OCI-LY7 (cell line): ENCODE measurements around the gene DHX15. TPM values are rescaled to one million over a fixed set of nuclear protein-coding genes. Genes with fewer than 3 reads are reported as not detected.

Experiments used
- BruUV-seq: library from RNA; stranded (reverse); fragments of 400-500 nt; replicated peaks from 2 replicates; lab custom pipeline; 2021; lab: Mats Ljungman, UMichigan
- CTCF ChIA-PET: fragments of 300-600 bp; sonication (Branson Sonifier 250); formaldehyde crosslinking; loops from one replicate; lab custom pipeline; 2022; ENCODE audit warnings: antibody characterized with exemption; ENCODE audit not compliant: unreplicated experiment; lab: Charles Lee
- POLR2A ChIA-PET: fragments of 300-600 bp; sonication (Branson Sonifier 250); formaldehyde crosslinking; loops from one replicate; lab custom pipeline; 2022; ENCODE audit warnings: antibody characterized with exemption; lab: Charles Lee
- DNase-seq: peaks from one replicate; pipeline ENCODE4 v3.0.0-alpha.2; 2015; ENCODE audit warnings: low spot score
- H2AFZ ChIP-seq: fragments of 200-600 bp; sonication (generic), shearing (Covaris generic); 2 replicates; pipeline ENCODE4 v1.6.1; 2014; ENCODE audit warnings: mild to moderate bottlenecking, antibody characterized with exemption, low read length, moderate library complexity
- H3K27ac ChIP-seq: fragments of 200-600 bp; sonication (generic); 2 replicates; pipeline ENCODE4 v1.5.1; 2014; ENCODE audit warnings: mixed run types, low read depth, mild to moderate bottlenecking, moderate library complexity, low read length, inconsistent platforms; ENCODE audit not compliant: poor library complexity, severe bottlenecking
- H3K36me3 ChIP-seq: fragments of 200-600 bp; sonication (generic); 2 replicates; pipeline ENCODE4 v1.6.1; 2014; ENCODE audit warnings: mild to moderate bottlenecking, antibody characterized with exemption, low read length, moderate library complexity, mixed read lengths; ENCODE audit not compliant: insufficient read depth
- H3K4me1 ChIP-seq: fragments of 200-600 bp; sonication (generic); 2 replicates; pipeline ENCODE4 v1.5.1; 2014; ENCODE audit warnings: mild to moderate bottlenecking, low read length; ENCODE audit not compliant: insufficient read depth, poor library complexity, severe bottlenecking
- H3K4me2 ChIP-seq: fragments of 200-600 bp; sonication (generic); 2 replicates; pipeline ENCODE4 v1.6.1; 2014; ENCODE audit warnings: mild to moderate bottlenecking, low read length
- H3K4me3 ChIP-seq: fragments of 200-600 bp; sonication (generic); 2 replicates; pipeline ENCODE4 v1.5.1; 2014; ENCODE audit warnings: mild to moderate bottlenecking, low read depth, low read length; ENCODE audit not compliant: poor library complexity, severe bottlenecking
- H3K79me2 ChIP-seq: fragments of 200-600 bp; sonication (generic); 2 replicates; pipeline ENCODE4 v1.6.1; 2016; ENCODE audit warnings: low read depth, mild to moderate bottlenecking, low read length, moderate library complexity, mixed read lengths; ENCODE audit not compliant: insufficient read depth
- H3K9me2 ChIP-seq: fragments of 200-600 bp; sonication (generic); 2 replicates; pipeline ENCODE4 v1.6.1; 2016; ENCODE audit warnings: mild to moderate bottlenecking, low read length, mixed read lengths; ENCODE audit not compliant: insufficient read depth
- H3K9me3 ChIP-seq: fragments of 200-600 bp; sonication (generic); 2 replicates; pipeline ENCODE4 v1.6.1; 2014; ENCODE audit warnings: mild to moderate bottlenecking, mixed run types, low read length, mixed read lengths
- H4K20me1 ChIP-seq: fragments of 200-600 bp; sonication (generic); 2 replicates; pipeline ENCODE4 v1.6.1; 2014; ENCODE audit warnings: mild to moderate bottlenecking, antibody characterized with exemption, low read length, moderate library complexity, mixed read lengths; ENCODE audit not compliant: insufficient read depth
- EZH2phosphoT487 ChIP-seq: fragments of 200-600 bp; sonication (generic); IDR thresholded peaks from 2 replicates; pipeline ENCODE4 v1.6.1; 2018; ENCODE audit warnings: low read depth, borderline replicate concordance, mild to moderate bottlenecking, mixed run types, antibody characterized with exemption, low read length, moderate library complexity, mixed read lengths
- intact Hi-C: fragments of 100-400 bp; cut with micrococcal nuclease; formaldehyde crosslinking; loops from one replicate; pipeline ENCODE4 v1.10.0; 2022; ENCODE audit not compliant: unreplicated experiment
- total RNA-seq, 2 experiments: library from RNA; depleted of rRNA in 1 of 2; stranded (reverse); fragments of >200 nt in 1 of 2; shearing (Covaris generic) in 1 of 2; gene quantifications; 2 replicates each; pipeline ENCODE4 v1.2.3, GENCODE V29; 2014 to 2022
- TF ChIP-seq, protein P1 (sequence below): fragments of 200-600 bp; sonication (generic); conservative IDR thresholded peaks from 2 replicates; pipeline ENCODE4 v1.5.1; 2014; ENCODE audit warnings: mild to moderate bottlenecking, antibody characterized with exemption, low read length, moderate library complexity, mixed read lengths

DHX15 gene
- total RNA-seq, 2 experiments from 2014 or later, result 189 to 237 TPM

DNA sequence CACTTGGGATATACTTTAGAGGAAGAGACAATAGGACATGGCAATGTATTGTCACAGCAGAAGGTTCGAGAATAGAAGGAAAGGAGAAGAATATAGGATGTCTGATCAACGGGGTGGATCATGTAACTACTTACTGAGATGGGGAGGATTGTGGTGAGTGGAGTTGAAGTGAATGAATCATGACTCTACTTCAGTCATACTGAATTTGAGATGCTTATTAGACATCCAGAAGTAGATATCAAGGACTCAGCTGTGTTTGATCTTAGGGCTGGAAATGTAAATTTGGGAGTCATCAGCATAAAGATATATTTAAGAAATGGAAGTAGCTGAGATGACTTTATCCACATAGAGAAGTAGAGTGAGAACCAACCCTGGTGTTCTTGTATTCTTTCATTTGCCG lies 29.1 kb upstream of the DHX15 start:
- DNase-seq, result no peak
- no TSS peak for BruUV-seq
- ChIA-PET CTCF (no interaction called here), POLR2A (no interaction called here)
- Histone ChIP-seq H3K4me2 (no peak overlapping the region), H3K36me3 (no peaks in the 10 kb centered on the region), H3K4me1 (no peaks in the 10 kb centered on the region), H4K20me1 (no peaks in the 10 kb centered on the region), H3K27ac (no peak overlapping the region), H3K9me3 (no peaks in the 10 kb centered on the region), H3K4me3 (no peak overlapping the region), H3K79me2 (no peaks in the 10 kb centered on the region), H3K9me2 (no peaks in the 10 kb centered on the region), H2AFZ (no peak overlapping the region)
- intact Hi-C loops, result no loop called here
- no peak for TF ChIP-seq EZH2phosphoT487
- TF ChIP-seq, protein P1, sequence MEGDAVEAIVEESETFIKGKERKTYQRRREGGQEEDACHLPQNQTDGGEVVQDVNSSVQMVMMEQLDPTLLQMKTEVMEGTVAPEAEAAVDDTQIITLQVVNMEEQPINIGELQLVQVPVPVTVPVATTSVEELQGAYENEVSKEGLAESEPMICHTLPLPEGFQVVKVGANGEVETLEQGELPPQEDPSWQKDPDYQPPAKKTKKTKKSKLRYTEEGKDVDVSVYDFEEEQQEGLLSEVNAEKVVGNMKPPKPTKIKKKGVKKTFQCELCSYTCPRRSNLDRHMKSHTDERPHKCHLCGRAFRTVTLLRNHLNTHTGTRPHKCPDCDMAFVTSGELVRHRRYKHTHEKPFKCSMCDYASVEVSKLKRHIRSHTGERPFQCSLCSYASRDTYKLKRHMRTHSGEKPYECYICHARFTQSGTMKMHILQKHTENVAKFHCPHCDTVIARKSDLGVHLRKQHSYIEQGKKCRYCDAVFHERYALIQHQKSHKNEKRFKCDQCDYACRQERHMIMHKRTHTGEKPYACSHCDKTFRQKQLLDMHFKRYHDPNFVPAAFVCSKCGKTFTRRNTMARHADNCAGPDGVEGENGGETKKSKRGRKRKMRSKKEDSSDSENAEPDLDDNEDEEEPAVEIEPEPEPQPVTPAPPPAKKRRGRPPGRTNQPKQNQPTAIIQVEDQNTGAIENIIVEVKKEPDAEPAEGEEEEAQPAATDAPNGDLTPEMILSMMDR, result no peak

DNA sequence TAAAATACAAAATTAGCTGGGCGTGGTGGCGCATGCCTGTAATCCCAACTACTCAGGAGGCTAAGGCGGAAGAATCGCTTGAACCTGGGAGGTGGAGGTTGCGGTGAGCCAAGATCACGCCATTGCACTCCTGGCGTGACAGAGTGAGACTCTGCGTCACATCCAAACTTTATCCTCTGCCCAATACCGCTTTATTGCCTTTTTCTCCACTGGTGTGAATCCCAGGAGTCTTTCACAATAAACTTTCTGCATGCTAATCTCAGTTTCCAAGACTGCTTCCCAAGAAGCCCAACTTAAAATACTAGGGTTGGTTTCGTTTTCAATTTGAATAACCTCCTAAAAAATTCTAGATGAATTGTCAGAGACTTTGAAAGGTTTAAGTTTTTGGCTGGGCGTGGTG lies 27.2 kb upstream of the DHX15 start:
- no peaks in the 10 kb centered on the region for H3K4me1 ChIP-seq
- TF ChIP-seq, protein P1, result no peak
- TF ChIP-seq EZH2phosphoT487, result no peak
- ChIA-PET CTCF (no interaction called here), POLR2A (no interaction called here)
- no peak overlapping the region for H3K4me3 ChIP-seq
- no TSS peak for BruUV-seq
- no peak for DNase-seq
- no peak overlapping the region for H3K27ac ChIP-seq
- no peaks in the 10 kb centered on the region for H3K36me3 ChIP-seq
- H3K79me2 ChIP-seq, result no peaks in the 10 kb centered on the region
- H4K20me1 ChIP-seq, result no peaks in the 10 kb centered on the region
- no peaks in the 10 kb centered on the region for H3K9me3 ChIP-seq
- H2AFZ ChIP-seq, result no peak overlapping the region
- intact Hi-C loops, result no loop called here
- no peaks in the 10 kb centered on the region for H3K9me2 ChIP-seq
- no peak overlapping the region for H3K4me2 ChIP-seq

DNA sequence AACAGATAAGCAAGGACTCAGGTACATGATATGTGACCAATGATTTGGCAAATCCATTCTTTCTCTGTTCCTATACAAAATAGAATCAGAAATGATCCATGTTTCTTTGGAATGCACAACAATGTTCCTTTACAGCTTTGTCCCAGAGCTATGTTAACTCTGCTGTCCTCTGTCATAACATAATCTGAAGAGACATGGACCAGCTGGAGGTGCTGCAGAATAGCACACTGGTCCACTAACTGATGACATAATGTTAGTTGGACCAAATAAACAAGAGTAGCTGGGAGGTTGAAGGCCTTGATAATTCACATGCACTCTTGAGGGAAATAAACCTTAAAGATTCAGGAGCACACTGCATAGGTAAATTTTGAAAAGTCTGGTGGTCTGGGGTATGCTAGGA lies 23.0 kb upstream of the DHX15 start:
- intact Hi-C loops, result no loop called here
- Histone ChIP-seq H3K9me2 (no peaks in the 10 kb centered on the region), H2AFZ (no peak overlapping the region), H3K4me1 (no peaks in the 10 kb centered on the region), H4K20me1 (no peaks in the 10 kb centered on the region), H3K9me3 (no peaks in the 10 kb centered on the region), H3K36me3 (no peaks in the 10 kb centered on the region), H3K79me2 (no peaks in the 10 kb centered on the region), H3K4me3 (no peak overlapping the region), H3K27ac (no peak overlapping the region), H3K4me2 (no peak overlapping the region)
- TF ChIP-seq EZH2phosphoT487, result no peak
- TF ChIP-seq, protein P1, result no peak
- CTCF ChIA-PET, result no interaction called here
- POLR2A ChIA-PET, result interaction anchor here (0.6 to 0.7 kb wide), 2 partner anchors 714 to 1201 kb away, joined by 3 read pairs; no protein-coding TSS in a partner anchor
- BruUV-seq, result no TSS peak
- no peak for DNase-seq
